K562 (cell line): Measurements from ENCODE around the gene CAMK2B. TPM values are rescaled to one million over a fixed set of nuclear protein-coding genes. Genes with fewer than 3 reads are reported as not detected.

Source experiments
- ATAC-seq: fragments of 200-7000 bp; cut with Tn5 transposase; 3 replicates; pipeline ENCODE4 v1.9.1; 2020; ENCODE audit warnings: moderate library complexity
- BruUV-seq: library from RNA; stranded (reverse); fragments of 400-500 nt; replicated peaks from 2 replicates; lab custom pipeline; 2021; lab: Mats Ljungman, UMichigan
- CTCF ChIA-PET: fragments of 300-600 bp; formaldehyde crosslinking; extraction: SDS; loops from one replicate; lab custom pipeline; 2021; ENCODE audit warnings: low intra/inter-chr PET ratio; lab: Yijun Ruan, JAX
- POLR2A ChIA-PET: fragments of 300-600, 350-650 bp; sonication (Branson Sonifier 250); formaldehyde crosslinking; extraction: SDS; loops from one replicate; lab custom pipeline; 2021; ENCODE audit warnings: antibody characterized with exemption, inconsistent platforms; lab: Yijun Ruan, JAX
- DNase-seq, 4 experiments: peaks; one replicate each; pipeline versions ENCODE4 v3.0.0 to v3.0.0-alpha.2; 2011 to 2018; ENCODE audit warnings: low spot score in 3 of 4, mixed read lengths in 3 of 4; ENCODE audit errors: extremely low read depth in 1 of 4
- FAIRE-seq: peaks from 2 replicates; lab custom pipeline; 2011; peaks lifted over from hg19 to GRCh38; lab: Jason Lieb, UNC
- H2AFZ ChIP-seq: 2 replicates; pipeline ENCODE4 v1.6.0; 2011; ENCODE audit warnings: low read depth, low read length, control low read depth, inconsistent platforms
- H3K27ac ChIP-seq: fragments of 200-600 bp; 3 replicates; pipeline ENCODE4 v1.8.0; 2011; ENCODE audit warnings: low read depth, mild to moderate bottlenecking, control low read depth, inconsistent platforms, low read length, moderate library complexity, mixed read lengths; ENCODE audit errors: extremely low read depth
- H3K27me3 ChIP-seq, 2 experiments: fragments of 300-600 bp in 1 of 2; 2 replicates in 1 of 2; 3 replicates in 1 of 2; pipeline versions ENCODE4 v1.6.0 to v1.8.0; 2011; ENCODE audit warnings: inconsistent platforms in 2 of 2, low read length in 2 of 2, mild to moderate bottlenecking in 1 of 2, mixed read lengths in 1 of 2, moderate library complexity in 1 of 2; ENCODE audit not compliant: control insufficient read depth in 2 of 2, insufficient read depth in 2 of 2
- H3K36me3 ChIP-seq: fragments of 300-600 bp; 3 replicates; pipeline ENCODE4 v1.8.0; 2011; ENCODE audit warnings: mild to moderate bottlenecking, low read length, inconsistent platforms; ENCODE audit not compliant: control insufficient read depth, insufficient read depth
- H3K4me1 ChIP-seq, 2 experiments: fragments of 200-600 bp in 1 of 2; replicated peaks in 1 of 2; 2 replicates in 1 of 2; 3 replicates in 1 of 2; pipeline versions ENCODE4 v1.5.1 to v1.8.0; 2011; ENCODE audit warnings: inconsistent platforms in 2 of 2, low read length in 2 of 2, mild to moderate bottlenecking in 1 of 2, mixed read lengths in 1 of 2, moderate library complexity in 1 of 2; ENCODE audit not compliant: control insufficient read depth in 2 of 2, insufficient read depth in 2 of 2
- H3K4me2 ChIP-seq: 2 replicates; pipeline ENCODE4 v1.6.1; 2011; ENCODE audit warnings: low read length, control low read depth, inconsistent platforms, mixed read lengths; ENCODE audit not compliant: insufficient read depth
- H3K4me3 ChIP-seq: fragments of 200-600 bp; sonication (generic), shearing (Covaris generic); 2 replicates; pipeline ENCODE4 v1.5.1; 2016; ENCODE audit warnings: control low read depth, inconsistent platforms
- H3K79me2 ChIP-seq: fragments of 200-600 bp; 3 replicates; pipeline ENCODE4 v1.8.0; 2011; ENCODE audit warnings: low read length, inconsistent platforms; ENCODE audit not compliant: control insufficient read depth, insufficient read depth
- H3K9ac ChIP-seq, 2 experiments: 2 replicates each; pipeline versions ENCODE4 v1.6.0 to v1.6.1; 2011; ENCODE audit warnings: low read depth in 2 of 2, low read length in 2 of 2, control low read depth in 1 of 2, inconsistent platforms in 1 of 2, mild to moderate bottlenecking in 1 of 2, mixed read lengths in 1 of 2; ENCODE audit not compliant: insufficient read depth in 1 of 2
- H3K9me1 ChIP-seq: one replicate; pipeline ENCODE4 v1.6.0; 2011; ENCODE audit warnings: inconsistent platforms, mild to moderate bottlenecking, low read length, moderate library complexity; ENCODE audit not compliant: control insufficient read depth, insufficient read depth
- H3K9me3 ChIP-seq: replicated peaks from 2 replicates; pipeline ENCODE4 v1.5.1; 2011; ENCODE audit warnings: low read depth, low read length, inconsistent platforms; ENCODE audit not compliant: control insufficient read depth, insufficient read depth
- H4K20me1 ChIP-seq: replicated peaks from 2 replicates; pipeline ENCODE4 v1.6.1; 2011; ENCODE audit warnings: low read length, inconsistent platforms, mixed read lengths; ENCODE audit not compliant: control insufficient read depth, insufficient read depth
- CHCHD3 ChIP-seq: fragments of 250-450 bp; sonication (Bioruptor Pico); IDR thresholded peaks from 2 replicates; pipeline ENCODE4 v2.1.2; 2022; ENCODE audit warnings: mild to moderate bottlenecking
- CSDE1 ChIP-seq, 2 experiments: fragments of 450-650 bp; IDR thresholded peaks; 2 replicates each; pipeline ENCODE4 v1.6.1; 2016; ENCODE audit warnings: mild to moderate bottlenecking in 1 of 2
- FOS ChIP-seq: IDR thresholded peaks from 3 replicates; pipeline ENCODE4 v1.6.1; 2011; ENCODE audit not compliant: insufficient read length; ENCODE audit errors: extremely low read depth
- HSF4 ChIP-seq: fragments of 250-450 bp; sonication (Bioruptor Pico); IDR thresholded peaks from 2 replicates; pipeline ENCODE4 v2.1.2; 2022; ENCODE audit warnings: mild to moderate bottlenecking, moderate library complexity, borderline replicate concordance
- MYC ChIP-seq, 2 experiments: fragments of 250-450 bp in 1 of 2; sonication (Bioruptor Pico) in 1 of 2; IDR thresholded peaks; 2 replicates each; pipeline versions ENCODE4 v1.5.1 to v1.6.1; 2012 to 2021; ENCODE audit warnings: low read depth in 2 of 2, borderline replicate concordance in 1 of 2, improper control_type of control experiment in 1 of 2, low read length in 1 of 2, mild to moderate bottlenecking in 1 of 2, moderate library complexity in 1 of 2
- PTRF ChIP-seq: fragments of 450-650 bp; IDR thresholded peaks from 2 replicates; pipeline ENCODE4 v1.6.1; 2016; ENCODE audit warnings: mild to moderate bottlenecking, missing genetic modification characterization, missing compliant biosample characterization
- RBM34 ChIP-seq: fragments of 200-400 bp; formaldehyde crosslinking; IDR thresholded peaks from 2 replicates; pipeline ENCODE4 v1.6.1; 2018; ENCODE audit warnings: low read length, borderline replicate concordance; ENCODE audit not compliant: insufficient read depth
- STAT5A ChIP-seq: IDR thresholded peaks from 2 replicates; pipeline ENCODE4 v1.6.1; 2012; ENCODE audit warnings: low read length, inconsistent platforms, borderline replicate concordance
- TBP ChIP-seq: optimal IDR thresholded peaks from 2 replicates; pipeline ENCODE3; 2011; ENCODE audit warnings: low read depth, low read length, improper control_type of control experiment
- XRCC3 ChIP-seq: fragments of 450-650 bp; IDR thresholded peaks from 2 replicates; pipeline ENCODE4 v1.6.1; 2017; ENCODE audit warnings: mild to moderate bottlenecking, moderate library complexity
- YY1 ChIP-seq, 3 experiments: IDR thresholded peaks; 2 replicates each; pipeline ENCODE4 v1.6.1; 2011; ENCODE audit warnings: low read length in 2 of 3, mild to moderate bottlenecking in 2 of 3, moderate library complexity in 2 of 3, borderline replicate concordance in 1 of 3, control low read depth in 1 of 3, low read depth in 1 of 3; ENCODE audit not compliant: insufficient read depth in 3 of 3, insufficient replicate concordance in 2 of 3, control insufficient read depth in 1 of 3, insufficient read length in 1 of 3; ENCODE audit errors: extremely low read depth in 1 of 3
- ZFP30 ChIP-seq: fragments of 250-450 bp; sonication (Bioruptor Pico); IDR thresholded peaks from 2 replicates; pipeline ENCODE4 v1.8.0; 2022; ENCODE audit warnings: moderate library complexity, mild to moderate bottlenecking, inconsistent platforms, borderline replicate concordance
- ZHX1 ChIP-seq: fragments of 150-350 bp; conservative IDR thresholded peaks from 2 replicates; pipeline ENCODE4 v1.6.1; 2014; ENCODE audit warnings: low read length
- ZNF12 ChIP-seq: sonication (generic); formaldehyde crosslinking; IDR thresholded peaks from 2 replicates; pipeline ENCODE4 v1.4.0; 2020; ENCODE audit warnings: mild to moderate bottlenecking, missing genetic modification reagents
- ZNF57 ChIP-seq: fragments of 450-650 bp; formaldehyde crosslinking; IDR thresholded peaks from 2 replicates; pipeline ENCODE4 v1.4.0; 2020; ENCODE audit warnings: mild to moderate bottlenecking, moderate library complexity
- ZNF77 ChIP-seq: fragments of 250-450 bp; sonication (Bioruptor Pico); IDR thresholded peaks from 2 replicates; pipeline ENCODE4 v1.5.0; 2020
- WGBS: fragments of 100-300 bp; shearing (Covaris generic); methylation state at CpG from one replicate; pipeline ENCODE4 v1.1.6; 2016; ENCODE audit warnings: low coverage, mixed read lengths; ENCODE audit not compliant: insufficient coverage; ENCODE audit errors: missing lambda C conversion rate; 5-methylcytosine and 5-hydroxymethylcytosine counted together
- in situ Hi-C: fragments of 300-500 bp; cut with MboI; formaldehyde crosslinking; loops from 4 replicates; pipeline ENCODE4 v1.15.0; 2018; ENCODE audit warnings: inconsistent platforms, mixed read lengths
- intact Hi-C: fragments of 100-400 bp; cut with micrococcal nuclease; formaldehyde crosslinking; loops from 2 replicates; pipeline ENCODE4 v1.14.2; 2022
- polyA plus RNA-seq, 8 experiments: library from polyadenylated mRNA; depleted of rRNA in 4 of 8; stranded (reverse) in 5 of 8; unstranded in 3 of 8; fragments of >200 nt; fragmentation: Nextera tagmentation in 2 of 8; fragmentation: Illumina TruSeq in 1 of 8; extraction: Ambion mirVana in 2 of 8; extraction: Trizol in 1 of 8; gene quantifications; 2 replicates each; pipeline versions ENCODE4 v1.2.1 to v1.2.3, GENCODE V29; 2011 to 2014; ENCODE audit warnings: inconsistent platforms in 1 of 8, missing spikeins in 1 of 8
- total RNA-seq, 7 experiments: library from RNA; depleted of rRNA in 6 of 7; stranded (reverse); fragments of >200 nt in 6 of 7; fragmentation: Illumina TruSeq in 2 of 7; extraction: Trizol in 2 of 7; gene quantifications; 2 replicates each; pipeline versions ENCODE4 v1.2.1 to v1.2.3, GENCODE V29; 2011 to 2021; ENCODE audit warnings: low replicate concordance in 1 of 7

The CAMK2B gene
- total and polyA plus RNA-seq, 9 of the 15 experiments (the other 6 are each of a cell fraction or from before 2014, with no cell fraction given) = 0.04 to 0.09 (median 0.05) TPM; not detected in 4

- peaks cover 0 to 14% of the 10 kb centered on the region in 2 experiments; a peak in 2 of 5 replicates for H3K4me1 ChIP-seq
- peaks cover 31 to 81% of the 10 kb centered on the region in 2 experiments; a peak in 4 of 5 replicates for H3K27me3 ChIP-seq
- H3K79me2 ChIP-seq = no peaks in the 10 kb centered on the region
- in situ Hi-C loops (no loop called here), intact Hi-C loops (no loop called here)
- no peak overlapping the region for H3K9ac ChIP-seq
- no peak overlapping the region for H3K4me2 ChIP-seq
- no peaks in the 10 kb centered on the region for H3K36me3 ChIP-seq
- no peak for ATAC-seq
- no peaks in the 10 kb centered on the region for H3K9me3 ChIP-seq
- POLR2A ChIA-PET = interaction anchor here (0.6 to 1.8 kb wide), 4 partner anchors 9 to 157 kb away, joined by 3 to 4 read pairs (median 3); no protein-coding TSS in a partner anchor
- FAIRE-seq = no peak
- no peak overlapping the region for H3K27ac ChIP-seq
- H2AFZ ChIP-seq = no peak overlapping the region
- BruUV-seq = no TSS peak
- DNase-seq = no peak
- 8% methylated on average over 6 of the region's 6 CpGs for WGBS
- no peaks in the 10 kb centered on the region for H4K20me1 ChIP-seq
- CTCF ChIA-PET = no interaction called here
- no peaks in the 10 kb centered on the region for H3K9me1 ChIP-seq
- no peak overlapping the region for H3K4me3 ChIP-seq
- TF ChIP-seq FOS (no peak), TBP (no peak), ZNF57 (no peak), MYC (IDR thresholded peaks at IDR 0.05; ENCODE audit: low read depth, low read length) (no peak), MYC (CRISPR knock-in tag; IDR thresholded peaks at IDR 0.05; ENCODE audit: borderline replicate concordance, low read depth) (no peak), PTRF (tag) (no peak), RBM34 (no peak), STAT5A (no peak), ZNF77 (CRISPR knock-in tag) (no peak), ZFP30 (CRISPR knock-in tag) (no peak), ZHX1 (no peak), XRCC3 (no peak), HSF4 (no peak), ZNF12 (CRISPR knock-in tag) (no peak), CSDE1 (IDR thresholded peaks at IDR 0.05) (no peak), CHCHD3 (CRISPR knock-in tag) (no peak), YY1 (IDR thresholded peaks at IDR 0.05; ENCODE audit: borderline replicate concordance in 1 of 3, control insufficient read depth in 1 of 3, extremely low read depth in 1 of 3, insufficient read depth in 3 of 3, insufficient read length in 1 of 3, insufficient replicate concordance in 2 of 3, low read depth in 1 of 3, low read length in 2 of 3) (no peak)
Measured at GRCh38 chr7:44272981-44273380, 52.4 kb downstream of the CAMK2B start.
